HFF-Myc (cell line): ENCODE measurements around the gene DENND4C.

Experiments used
- DNase-seq: peaks from one replicate; pipeline ENCODE4 v3.0.0-alpha.2; 2011; ENCODE audit warnings: low read depth; ENCODE audit errors: extremely low read depth
- H3K4me3 ChIP-seq: replicated peaks from 2 replicates; pipeline ENCODE4 v1.5.1; 2011; ENCODE audit warnings: low read depth, mild to moderate bottlenecking, control low read depth, low read length
- TF ChIP-seq, protein P1 (sequence below): IDR thresholded peaks from 2 replicates; pipeline ENCODE4 v1.5.1; 2012; ENCODE audit warnings: mild to moderate bottlenecking, low read depth, low read length, control low read depth; ENCODE audit errors: missing control alignments

The DENND4C gene

DNA sequence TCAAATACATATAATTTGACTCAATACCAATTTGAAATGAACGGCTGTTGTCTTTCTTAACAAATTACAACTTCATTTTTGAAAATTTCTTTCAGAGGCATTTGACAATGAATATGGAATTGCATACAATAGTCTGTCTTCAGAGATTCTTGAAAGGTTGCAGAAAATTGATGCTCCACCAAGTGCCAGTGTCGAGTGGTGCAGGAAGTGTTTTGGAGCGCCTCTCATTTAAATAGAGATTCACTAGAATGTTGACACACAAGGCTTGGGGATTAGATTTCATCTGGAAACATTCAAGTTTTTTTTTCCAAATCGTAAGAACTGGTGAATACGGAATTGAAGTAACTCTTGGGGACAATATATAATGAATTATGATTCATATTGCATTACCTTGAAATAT is 141.4 kb downstream of the DENND4C start:
- H3K4me3 ChIP-seq = no peak overlapping the region
- DNase-seq = no peak

DNA sequence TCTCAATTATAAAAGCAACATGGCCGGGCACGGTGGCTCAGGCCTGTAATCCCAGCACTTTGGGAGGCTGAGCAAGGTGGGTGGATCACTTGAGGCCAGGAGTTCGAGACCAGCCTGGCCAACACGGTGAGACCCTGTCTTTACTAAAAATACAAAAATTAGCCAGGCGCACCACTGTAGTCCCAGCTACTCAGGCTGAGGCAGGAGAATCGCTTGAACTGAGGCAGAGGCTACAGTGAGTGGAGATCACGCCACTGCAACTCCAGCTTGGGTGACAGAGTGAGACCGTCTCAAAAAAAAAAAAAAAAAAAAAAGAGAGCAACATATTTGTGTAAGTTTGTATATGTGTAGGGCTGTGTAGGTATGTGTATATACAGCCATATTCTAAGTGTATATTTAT is 142.1 kb downstream of the DENND4C start:
- H3K4me3 ChIP-seq = no peak overlapping the region
- DNase-seq = no peak
- TF ChIP-seq, protein P1, sequence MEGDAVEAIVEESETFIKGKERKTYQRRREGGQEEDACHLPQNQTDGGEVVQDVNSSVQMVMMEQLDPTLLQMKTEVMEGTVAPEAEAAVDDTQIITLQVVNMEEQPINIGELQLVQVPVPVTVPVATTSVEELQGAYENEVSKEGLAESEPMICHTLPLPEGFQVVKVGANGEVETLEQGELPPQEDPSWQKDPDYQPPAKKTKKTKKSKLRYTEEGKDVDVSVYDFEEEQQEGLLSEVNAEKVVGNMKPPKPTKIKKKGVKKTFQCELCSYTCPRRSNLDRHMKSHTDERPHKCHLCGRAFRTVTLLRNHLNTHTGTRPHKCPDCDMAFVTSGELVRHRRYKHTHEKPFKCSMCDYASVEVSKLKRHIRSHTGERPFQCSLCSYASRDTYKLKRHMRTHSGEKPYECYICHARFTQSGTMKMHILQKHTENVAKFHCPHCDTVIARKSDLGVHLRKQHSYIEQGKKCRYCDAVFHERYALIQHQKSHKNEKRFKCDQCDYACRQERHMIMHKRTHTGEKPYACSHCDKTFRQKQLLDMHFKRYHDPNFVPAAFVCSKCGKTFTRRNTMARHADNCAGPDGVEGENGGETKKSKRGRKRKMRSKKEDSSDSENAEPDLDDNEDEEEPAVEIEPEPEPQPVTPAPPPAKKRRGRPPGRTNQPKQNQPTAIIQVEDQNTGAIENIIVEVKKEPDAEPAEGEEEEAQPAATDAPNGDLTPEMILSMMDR = no peak

More for the DNA sequence above, 141.4 kb downstream of the DENND4C start:
- TF ChIP-seq, protein P1 = no peak

DNA sequence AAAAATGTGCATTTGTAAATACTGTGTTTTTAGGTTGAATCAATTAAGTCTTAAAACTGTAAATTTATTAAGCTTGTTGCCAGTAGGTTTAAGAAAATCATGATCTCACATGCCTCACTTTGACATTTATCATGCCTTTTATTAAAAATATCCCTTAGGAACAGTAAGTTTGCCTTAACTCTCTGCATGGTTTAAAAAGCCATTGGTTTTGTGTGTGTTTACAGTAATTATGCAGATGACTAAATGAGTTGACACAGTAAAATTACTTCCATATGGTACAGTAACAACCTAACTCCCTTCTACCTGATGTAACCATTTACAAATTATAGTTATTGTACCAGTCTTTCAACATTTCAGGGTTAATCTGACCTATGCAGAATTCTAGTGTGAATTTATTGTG is 143.0 kb downstream of the DENND4C start:
- no peak overlapping the region for H3K4me3 ChIP-seq
- TF ChIP-seq, protein P1 = no peak
- DNase-seq = no peak

DNA sequence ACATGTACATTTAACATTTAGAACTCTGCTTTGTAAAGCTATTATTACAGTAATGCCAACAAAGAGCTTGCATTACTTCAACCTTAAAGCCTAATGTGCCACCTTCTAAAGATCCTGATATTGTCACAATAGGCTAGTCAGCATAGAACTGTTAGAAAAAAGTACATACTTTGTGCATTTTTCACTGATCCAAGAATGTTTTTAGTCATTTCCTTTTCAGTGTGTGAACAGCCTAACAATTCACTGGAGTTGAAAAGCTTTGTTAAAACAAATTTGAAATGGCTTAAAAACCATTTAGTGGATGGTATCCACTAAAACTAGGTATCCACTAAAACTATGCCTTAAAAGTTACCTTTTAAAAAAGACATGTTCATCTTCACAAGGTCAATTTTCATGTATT is 145.0 kb downstream of the DENND4C start:
- no peak overlapping the region for H3K4me3 ChIP-seq
- no peak for DNase-seq
- TF ChIP-seq, protein P1 = no peak

DNA sequence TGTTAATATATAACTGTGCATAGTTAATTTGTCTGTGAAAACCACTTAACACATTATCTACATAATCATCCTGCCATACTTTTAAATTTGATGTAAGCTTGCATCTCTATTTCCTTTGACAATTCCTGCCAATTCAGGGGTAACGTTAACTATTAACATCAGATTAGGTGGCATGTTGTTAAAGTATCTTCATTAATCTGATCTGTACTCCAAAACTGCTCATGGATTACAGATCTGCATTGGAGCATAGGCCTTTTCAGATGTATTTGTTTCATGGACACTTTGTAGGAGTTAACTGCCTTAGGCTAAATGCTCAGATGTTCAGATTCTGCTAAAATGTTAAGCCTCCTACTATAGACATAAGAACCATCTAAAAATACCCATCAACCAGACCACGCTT is 146.4 kb downstream of the DENND4C start:
- no peak for DNase-seq
- TF ChIP-seq, protein P1 = no peak
- H3K4me3 ChIP-seq = peak overlapping the region; percentile 98

DNA sequence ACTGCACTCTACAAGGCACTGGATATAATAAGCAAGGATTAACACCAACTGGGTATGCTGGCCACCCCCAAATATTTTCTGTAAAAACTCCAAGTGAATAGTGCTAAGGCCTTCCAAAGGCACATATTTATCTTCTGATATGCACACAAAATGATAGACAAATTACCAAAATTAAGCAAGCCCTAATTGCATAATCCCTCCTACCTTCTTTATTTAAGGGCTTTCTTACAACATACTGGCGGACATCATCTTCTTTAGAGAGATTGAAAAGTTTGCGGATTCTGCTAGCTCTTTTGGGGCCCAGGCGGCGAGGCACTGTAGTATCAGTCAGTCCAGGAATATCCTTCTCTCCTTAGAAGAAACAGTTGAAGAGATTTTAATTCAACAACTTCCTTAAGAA is 147.7 kb downstream of the DENND4C start:
- DNase-seq = no peak
- H3K4me3 ChIP-seq = peak overlapping the region; percentile 98
- TF ChIP-seq, protein P1 = no peak

DNA sequence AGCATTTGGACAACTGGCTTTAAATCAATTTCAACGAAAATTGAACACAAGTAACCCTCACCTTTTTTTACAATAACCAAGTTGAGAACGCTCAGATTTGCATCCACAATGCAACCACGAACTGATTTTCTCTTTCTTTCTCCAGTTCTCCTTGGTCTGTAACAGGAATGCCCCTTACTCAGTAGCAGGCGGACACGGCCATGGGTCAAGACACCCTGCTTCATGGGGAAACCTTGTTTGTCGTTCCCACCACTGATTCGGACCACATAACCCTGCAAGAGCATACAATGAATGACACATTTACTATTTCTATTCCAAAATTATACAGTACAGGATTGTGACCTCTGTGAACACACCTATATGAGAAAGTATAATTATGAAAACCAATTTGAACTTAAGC is 148.2 kb downstream of the DENND4C start:
- H3K4me3 ChIP-seq = peak overlapping the region; percentile 98
- no peak for DNase-seq
- TF ChIP-seq, protein P1 = no peak
